GM21390 (cell line): Measurements from ENCODE around the gene JUNB.
"Not testable (repeated sequence)": the region's sequence is repeated elsewhere in the genome, so short reads cannot be mapped to it uniquely, and the experiment has no call there.

Experiments
- ATAC-seq: cut with Tn5 transposase; IDR thresholded peaks from one replicate; pipeline ENCODE4 v1.9.1; 2021; ENCODE audit not compliant: unreplicated experiment

JUNB gene

DNA sequence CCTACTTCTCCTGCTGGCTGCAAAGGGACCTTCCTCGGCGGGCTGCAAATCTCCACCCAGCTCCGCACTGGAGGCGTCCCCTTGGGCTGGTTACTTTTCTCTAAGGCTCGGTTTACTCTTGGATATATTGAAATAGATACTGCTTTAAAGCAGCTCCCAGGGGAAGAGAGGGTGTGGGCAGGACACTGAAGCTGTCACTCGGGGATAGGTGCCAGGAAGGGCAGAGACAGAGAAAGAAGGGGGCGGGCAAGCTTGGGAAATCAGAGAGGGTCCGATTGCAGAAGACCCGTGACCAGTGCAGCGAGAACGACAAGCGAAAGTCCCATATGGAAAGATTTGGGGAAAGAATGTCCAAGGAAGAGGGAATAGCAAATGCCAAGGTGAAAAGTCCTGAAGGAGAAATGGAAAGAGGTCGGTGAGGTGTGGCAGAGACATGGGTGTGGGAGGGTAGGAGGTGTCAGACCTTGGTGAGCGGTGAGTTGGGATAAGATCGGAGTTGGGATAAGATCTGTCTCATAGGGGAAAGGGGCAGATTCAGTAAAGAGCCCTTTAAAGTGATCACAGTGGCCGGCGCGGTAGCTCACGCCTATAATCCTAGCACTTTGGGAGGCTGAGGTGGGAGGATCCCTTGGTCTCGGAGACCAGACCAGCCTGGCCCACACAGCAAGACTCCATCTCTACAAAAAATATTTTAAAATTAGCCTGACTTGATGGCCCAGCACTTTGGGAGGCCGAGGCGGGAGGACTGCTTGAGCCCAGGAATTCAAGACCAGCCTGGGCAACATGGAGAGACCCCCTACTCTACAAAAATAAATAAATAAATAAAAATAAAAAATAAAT lies 11.2 kb downstream of the JUNB start:
- no peak for ATAC-seq

DNA sequence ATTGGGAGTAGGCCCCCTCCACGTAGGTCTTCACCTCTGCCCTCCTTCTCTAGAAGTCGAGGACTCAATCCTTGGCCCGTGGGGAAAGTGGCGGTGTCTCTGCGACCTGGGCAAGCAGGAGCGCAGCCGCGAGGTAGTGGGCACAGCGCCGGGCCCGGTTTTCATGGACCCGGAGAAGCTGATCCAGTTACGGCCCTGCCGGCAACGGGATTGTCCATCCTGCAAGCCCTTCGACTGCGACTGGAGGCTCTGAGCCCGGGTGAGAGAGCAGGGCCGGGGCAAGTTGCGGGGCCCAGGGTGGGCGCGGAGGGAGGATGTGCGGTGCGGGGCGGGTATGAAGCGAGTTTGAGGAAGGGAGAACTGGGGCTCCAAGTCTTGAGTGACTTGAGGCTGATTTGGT lies 12.8 kb downstream of the JUNB start:
- ATAC-seq: no peak

GRCh38 chr19:12806242-12807081 lies 15.2 kb downstream of the JUNB start, which contains the start of gene RNASEH2A:
RNASEH2A (plus strand) TSS chr19:12806584; CDS start chr19:12806674, 90 bp downstream.
- ATAC-seq: no peak

DNA sequence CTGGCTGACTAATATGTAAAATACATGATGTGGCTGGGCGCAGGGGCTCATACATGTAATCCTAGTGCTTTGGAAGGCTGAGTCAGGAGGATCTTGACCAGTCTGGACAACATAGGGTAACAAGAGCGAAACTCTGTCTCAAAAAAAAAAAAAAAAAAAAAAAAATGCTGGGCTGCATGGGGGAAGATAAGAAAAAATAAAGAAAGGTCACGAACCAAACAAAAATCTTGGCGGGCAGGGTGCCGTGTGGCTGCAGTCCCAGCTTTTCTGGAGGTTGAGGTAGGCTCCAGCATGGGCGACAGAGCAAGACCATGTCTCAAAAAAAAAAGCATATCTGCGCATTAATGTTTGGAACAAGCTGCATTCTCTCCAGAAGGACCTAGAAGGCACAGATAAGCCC lies 23.8 kb downstream of the JUNB start:
- no peak for ATAC-seq

GRCh38 chr19:12817188-12817587 lies 25.9 kb downstream of the JUNB start:
- ATAC-seq: not testable (repeated sequence)

GRCh38 chr19:12817810-12818209 lies 26.5 kb downstream of the JUNB start:
- ATAC-seq: not testable (repeated sequence)

DNA sequence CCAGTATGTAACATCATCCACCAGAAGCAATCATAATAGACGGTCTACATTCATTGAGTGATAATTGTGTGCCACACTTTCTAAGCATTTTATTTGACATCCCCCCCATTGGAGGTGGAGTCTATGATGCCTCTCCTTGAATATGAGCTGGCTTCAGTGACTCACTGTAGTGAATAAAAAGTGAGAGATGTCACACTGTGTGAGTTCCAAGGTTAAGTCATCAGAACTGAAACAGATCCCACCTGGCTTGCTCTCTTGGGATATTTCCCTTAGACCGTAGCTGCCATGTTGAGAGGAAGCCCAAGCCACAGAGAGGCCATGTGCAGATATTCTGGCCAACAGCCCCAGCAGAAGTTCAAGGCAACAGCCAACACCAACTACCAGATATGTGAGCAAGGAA lies 30.5 kb downstream of the JUNB start:
- no peak for ATAC-seq

- no peak for ATAC-seq
These were observed 34.2 kb downstream of the JUNB start for GRCh38 chr19:12825254-12826131.

DNA sequence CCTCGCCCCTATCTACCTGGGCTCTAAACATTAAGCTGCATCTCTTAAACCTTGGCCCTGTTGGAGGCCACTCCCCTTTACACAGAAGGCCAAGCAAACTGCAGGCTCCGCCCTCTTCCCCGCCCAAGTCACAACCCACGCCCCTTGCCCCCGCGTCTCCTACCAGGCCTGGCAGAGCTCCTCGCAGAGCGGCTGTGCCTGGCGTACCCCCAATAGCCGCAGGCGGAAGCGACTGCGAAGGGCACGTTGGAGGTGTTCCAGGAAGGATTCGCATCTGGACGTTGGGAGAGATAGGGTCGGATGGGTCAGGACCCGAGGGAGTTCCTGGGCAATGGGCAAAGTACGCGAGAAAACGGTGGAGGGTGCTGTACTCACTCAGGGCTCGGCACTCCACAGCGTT lies 37.2 kb downstream of the JUNB start:
- ATAC-seq: no peak

DNA sequence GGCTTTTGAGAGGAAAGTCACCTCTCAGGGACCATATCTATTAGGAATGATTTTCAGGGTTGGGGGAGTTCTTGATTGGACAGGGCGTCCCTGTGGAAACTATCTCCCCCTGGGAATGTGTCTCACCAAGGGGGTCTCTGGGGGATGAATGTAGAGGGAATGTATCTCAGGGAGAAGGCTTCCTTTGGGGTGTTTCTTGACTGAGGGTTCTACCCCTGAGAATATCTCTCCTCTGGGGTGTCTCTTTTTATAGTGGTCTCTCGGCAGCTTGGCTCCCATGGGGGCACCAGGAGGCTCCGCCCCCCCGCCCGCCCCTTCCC lies 42.1 kb downstream of the JUNB start:
- ATAC-seq: no peak

DNA sequence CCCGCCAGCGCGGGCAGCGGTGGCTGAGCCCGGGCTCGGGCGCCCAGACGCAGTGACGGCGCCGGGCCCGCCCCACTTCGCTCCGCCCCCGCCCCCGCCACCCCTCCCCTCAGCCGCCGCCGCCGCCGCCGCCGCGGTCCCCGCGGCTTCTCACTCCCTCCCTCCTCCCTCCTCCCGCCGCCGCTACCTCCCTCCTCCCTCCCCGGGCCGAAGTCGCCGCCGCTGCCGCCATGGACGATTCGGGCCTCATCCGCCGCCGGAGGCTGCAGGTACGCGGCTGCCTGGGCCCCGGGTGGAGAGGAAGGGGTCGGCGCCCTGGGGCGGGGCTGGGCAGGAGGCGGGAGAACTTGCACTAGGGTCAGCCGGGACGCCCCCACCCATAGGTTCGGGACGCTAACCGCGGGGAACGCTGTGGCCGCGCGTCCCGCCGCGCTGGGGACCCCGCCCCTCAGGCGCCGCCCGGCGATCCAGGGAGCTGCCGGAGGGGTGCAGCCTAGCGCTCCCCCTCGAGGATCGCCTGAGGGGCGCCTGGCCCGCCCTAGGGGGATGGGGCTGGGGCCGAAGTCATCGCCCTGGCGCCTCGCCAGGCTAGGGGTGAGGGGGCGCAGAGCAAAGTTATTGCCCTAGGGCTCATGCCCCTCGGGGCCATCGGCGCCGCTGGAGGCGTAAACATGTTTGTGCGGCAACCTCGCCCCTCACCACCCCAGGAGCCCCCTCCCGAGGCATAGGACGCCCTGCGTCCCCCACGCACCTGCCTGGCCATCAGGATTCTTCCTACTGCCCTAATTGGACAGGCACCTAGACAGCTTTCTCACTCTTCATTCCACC lies 42.7 kb downstream of the JUNB start:
- ATAC-seq: no peak

DNA sequence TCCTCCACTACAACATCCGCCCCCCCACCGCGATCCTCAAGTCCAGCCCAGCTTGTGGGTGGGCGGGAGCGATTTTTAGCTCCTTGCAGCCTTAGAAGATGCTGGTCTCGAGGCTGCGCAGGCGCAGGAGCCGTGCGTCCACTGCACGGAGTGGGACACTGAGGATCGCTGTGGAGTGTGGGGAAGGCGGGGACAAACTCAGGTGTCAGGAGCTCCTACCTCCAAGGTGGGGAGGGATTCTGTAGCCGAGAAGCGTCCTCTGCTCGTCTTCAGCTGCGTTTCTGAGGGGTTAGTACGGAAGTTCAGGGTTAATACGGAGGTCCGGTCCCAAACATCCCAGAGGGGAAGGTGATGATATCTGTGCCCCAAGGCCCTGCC lies 43.3 kb downstream of the JUNB start, which contains the start of gene RTBDN:
RTBDN (minus strand) TSS at position 14 of the 378 bp plus-strand sequence. CDS start 4,600 bp downstream, outside the sequence.
- no peak for ATAC-seq

GRCh38 chr19:12834976-12835757 lies 43.9 kb downstream of the JUNB start:
- ATAC-seq: no peak

- no peak for ATAC-seq
These were observed 45.2 kb downstream of the JUNB start for GRCh38 chr19:12836529-12836863.

DNA sequence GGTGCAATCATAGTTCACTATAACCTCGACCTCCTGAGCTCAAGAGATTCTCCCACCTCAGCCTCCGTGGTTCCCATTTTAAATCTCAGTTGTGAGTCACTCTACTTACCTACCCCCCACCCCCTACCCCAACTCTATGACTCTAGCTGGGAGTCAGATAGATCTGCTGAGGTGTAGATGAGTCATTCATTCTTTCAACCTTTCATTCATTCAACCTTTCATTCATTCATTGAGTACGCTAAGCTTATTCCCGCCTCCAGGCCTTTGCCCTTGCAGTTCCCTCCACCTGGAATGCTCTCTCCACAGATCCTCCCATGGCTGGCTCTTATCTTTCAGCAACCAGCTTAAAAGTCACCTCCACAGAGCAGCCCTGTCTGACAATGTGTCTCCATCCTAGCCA lies 45.9 kb downstream of the JUNB start:
- no peak for ATAC-seq

- no peak for ATAC-seq
These were observed 47.0 kb downstream of the JUNB start, which contains the start of gene MAST1 for GRCh38 chr19:12838182-12838885. MAST1 (plus strand) TSS chr19:12838515; CDS start chr19:12838573, 58 bp downstream.

- no peak for ATAC-seq
These were observed 47.8 kb downstream of the JUNB start for GRCh38 chr19:12838886-12839756.
